ENCODE data around the gene NFX1. TPM values are rescaled to one million over a fixed set of nuclear protein-coding genes. Genes with fewer than 3 reads are reported as not detected.

The NFX1 gene
- total RNA-seq, 1 donor from 2014 or later, result 13.0 TPM

- DNase-seq (ENCODE audit: low spot score), result no peak
- H2AFZ ChIP-seq (replicated peaks), result no peak overlapping the region
- no peaks in the 10 kb centered on the region for H4K20me1 ChIP-seq (ENCODE audit: low read depth)
- Mint-ChIP-seq H3K27ac (no peak overlapping the region), H3K4me3 (no peak overlapping the region), H3K36me3 (peaks cover 24% of the 10 kb centered on the region), H3K9me3 (no peaks in the 10 kb centered on the region), H3K27me3 (ENCODE audit: insufficient read depth, low read depth) (no peaks in the 10 kb centered on the region), H3K4me1 (no peaks in the 10 kb centered on the region)
- H3K4me1 ChIP-seq, result no peaks in the 10 kb centered on the region
- H3K4me2 ChIP-seq, result no peak overlapping the region
- no peaks in the 10 kb centered on the region for H3K79me2 ChIP-seq (ENCODE audit: low read depth)
- no peak overlapping the region for H3K27ac ChIP-seq
- H3K4me3 ChIP-seq, result no peak overlapping the region
- no peaks in the 10 kb centered on the region for H3K27me3 ChIP-seq
- no peaks in the 10 kb centered on the region for H3K9me3 ChIP-seq (ENCODE audit: low read depth)
- H3K9ac ChIP-seq, result no peak overlapping the region
- H3F3A ChIP-seq (ENCODE audit: low read depth), result no peaks in the 10 kb centered on the region
- no peaks in the 10 kb centered on the region for H3K36me3 ChIP-seq
- TF ChIP-seq, protein P1, sequence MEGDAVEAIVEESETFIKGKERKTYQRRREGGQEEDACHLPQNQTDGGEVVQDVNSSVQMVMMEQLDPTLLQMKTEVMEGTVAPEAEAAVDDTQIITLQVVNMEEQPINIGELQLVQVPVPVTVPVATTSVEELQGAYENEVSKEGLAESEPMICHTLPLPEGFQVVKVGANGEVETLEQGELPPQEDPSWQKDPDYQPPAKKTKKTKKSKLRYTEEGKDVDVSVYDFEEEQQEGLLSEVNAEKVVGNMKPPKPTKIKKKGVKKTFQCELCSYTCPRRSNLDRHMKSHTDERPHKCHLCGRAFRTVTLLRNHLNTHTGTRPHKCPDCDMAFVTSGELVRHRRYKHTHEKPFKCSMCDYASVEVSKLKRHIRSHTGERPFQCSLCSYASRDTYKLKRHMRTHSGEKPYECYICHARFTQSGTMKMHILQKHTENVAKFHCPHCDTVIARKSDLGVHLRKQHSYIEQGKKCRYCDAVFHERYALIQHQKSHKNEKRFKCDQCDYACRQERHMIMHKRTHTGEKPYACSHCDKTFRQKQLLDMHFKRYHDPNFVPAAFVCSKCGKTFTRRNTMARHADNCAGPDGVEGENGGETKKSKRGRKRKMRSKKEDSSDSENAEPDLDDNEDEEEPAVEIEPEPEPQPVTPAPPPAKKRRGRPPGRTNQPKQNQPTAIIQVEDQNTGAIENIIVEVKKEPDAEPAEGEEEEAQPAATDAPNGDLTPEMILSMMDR (IDR thresholded peaks at IDR 0.05), result no peak
- TF ChIP-seq EZH2 (IDR thresholded peaks at IDR 0.05) (no peak), EZH2phosphoT487 (IDR thresholded peaks at IDR 0.05) (no peak)
These were observed 28.5 kb downstream of the NFX1 start for GRCh38 chr9:33318781-33319180.

DNA sequence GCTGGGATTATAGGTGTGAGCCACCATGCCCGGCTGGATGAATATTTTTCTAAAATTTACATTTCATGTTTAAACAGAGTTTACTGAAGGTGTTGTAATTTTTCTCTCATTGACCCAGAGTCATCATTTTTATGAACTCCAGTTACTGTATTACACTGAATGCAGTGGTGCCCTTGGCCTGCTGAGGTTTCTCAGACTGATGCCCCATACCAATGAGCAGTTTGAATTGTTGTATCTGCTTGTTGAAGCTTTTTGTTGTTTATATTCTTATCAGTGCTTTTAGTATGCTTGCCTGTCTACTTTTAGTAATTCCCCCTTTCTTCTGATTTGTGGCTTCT lies 29.9 kb downstream of the NFX1 start:
- Mint-ChIP-seq H3K27me3 (ENCODE audit: insufficient read depth, low read depth) (no peaks in the 10 kb centered on the region), H3K27ac (no peak overlapping the region), H3K4me3 (no peak overlapping the region), H3K9me3 (no peaks in the 10 kb centered on the region), H3K4me1 (no peaks in the 10 kb centered on the region), H3K36me3 (peaks cover 26% of the 10 kb centered on the region)
- TF ChIP-seq EZH2 (IDR thresholded peaks at IDR 0.05), result no peak
- TF ChIP-seq EZH2phosphoT487 (IDR thresholded peaks at IDR 0.05), result no peak
- TF ChIP-seq, protein P1 (IDR thresholded peaks at IDR 0.05), result no peak
- H3K36me3 ChIP-seq, result no peaks in the 10 kb centered on the region
- no peaks in the 10 kb centered on the region for H3K4me1 ChIP-seq
- no peak overlapping the region for H2AFZ ChIP-seq (replicated peaks)
- H3F3A ChIP-seq (ENCODE audit: low read depth), result no peaks in the 10 kb centered on the region
- H3K9ac ChIP-seq, result no peak overlapping the region
- no peaks in the 10 kb centered on the region for H3K9me3 ChIP-seq (ENCODE audit: low read depth)
- H4K20me1 ChIP-seq (ENCODE audit: low read depth), result no peaks in the 10 kb centered on the region
- no peak overlapping the region for H3K4me3 ChIP-seq
- H3K4me2 ChIP-seq, result no peak overlapping the region
- no peaks in the 10 kb centered on the region for H3K27me3 ChIP-seq
- H3K79me2 ChIP-seq (ENCODE audit: low read depth), result no peaks in the 10 kb centered on the region
- H3K27ac ChIP-seq, result no peak overlapping the region
- no peak for DNase-seq (ENCODE audit: low spot score)

GRCh38 chr9:33320568-33321261 lies 30.4 kb downstream of the NFX1 start:
- no peaks in the 10 kb centered on the region for H3K36me3 ChIP-seq
- H3K4me3 ChIP-seq, result no peak overlapping the region
- peaks cover 26% of the 10 kb centered on the region for H3K36me3 Mint-ChIP-seq
- no peak for TF ChIP-seq EZH2phosphoT487 (IDR thresholded peaks at IDR 0.05)
- no peak for TF ChIP-seq EZH2 (IDR thresholded peaks at IDR 0.05)
- no peaks in the 10 kb centered on the region for H3F3A ChIP-seq (ENCODE audit: low read depth)
- no peak overlapping the region for H2AFZ ChIP-seq (replicated peaks)
- H3K79me2 ChIP-seq (ENCODE audit: low read depth), result no peaks in the 10 kb centered on the region
- H3K9ac ChIP-seq, result no peak overlapping the region
- no peaks in the 10 kb centered on the region for H3K4me1 Mint-ChIP-seq
- H4K20me1 ChIP-seq (ENCODE audit: low read depth), result no peaks in the 10 kb centered on the region
- no peak overlapping the region for H3K4me3 Mint-ChIP-seq
- H3K9me3 Mint-ChIP-seq, result no peaks in the 10 kb centered on the region
- no peak for DNase-seq (ENCODE audit: low spot score)
- H3K27ac Mint-ChIP-seq, result no peak overlapping the region
- no peaks in the 10 kb centered on the region for H3K9me3 ChIP-seq (ENCODE audit: low read depth)
- H3K27ac ChIP-seq, result no peak overlapping the region
- H3K4me2 ChIP-seq, result no peak overlapping the region
- no peaks in the 10 kb centered on the region for H3K4me1 ChIP-seq
- H3K27me3 ChIP-seq, result no peaks in the 10 kb centered on the region
- no peaks in the 10 kb centered on the region for H3K27me3 Mint-ChIP-seq (ENCODE audit: insufficient read depth, low read depth)

DNA sequence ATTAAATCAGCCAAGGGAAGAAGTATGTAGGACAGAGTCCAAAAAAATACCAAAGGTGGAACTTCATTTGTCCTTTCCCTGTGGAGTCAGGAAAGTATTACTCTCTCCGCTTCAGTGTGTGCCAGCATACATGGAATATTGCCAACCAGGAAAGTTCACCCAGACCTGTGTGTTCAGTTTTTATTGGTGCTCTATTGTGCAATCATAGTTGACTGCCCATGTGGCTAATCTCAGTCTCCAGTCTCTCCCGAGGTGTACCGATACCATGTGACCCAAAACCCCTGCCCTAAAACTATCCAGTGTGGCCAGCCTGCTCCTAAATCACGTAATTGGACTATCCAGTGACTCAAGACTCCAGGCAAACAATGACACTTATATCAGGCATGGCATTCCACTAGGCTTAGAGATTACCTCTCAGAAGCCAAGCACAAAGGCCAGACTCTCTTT lies 38.8 kb downstream of the NFX1 start:
- Histone ChIP-seq H3K4me2 (no peak overlapping the region), H3K4me3 (no peak overlapping the region), H3K9ac (no peak overlapping the region), H4K20me1 (ENCODE audit: low read depth) (no peaks in the 10 kb centered on the region), H3K9me3 (ENCODE audit: low read depth) (no peaks in the 10 kb centered on the region), H3K36me3 (no peaks in the 10 kb centered on the region), H3K27ac (no peak overlapping the region), H2AFZ (replicated peaks) (no peak overlapping the region), H3F3A (ENCODE audit: low read depth) (no peaks in the 10 kb centered on the region), H3K79me2 (ENCODE audit: low read depth) (no peaks in the 10 kb centered on the region), H3K27me3 (no peaks in the 10 kb centered on the region), H3K4me1 (no peaks in the 10 kb centered on the region)
- TF ChIP-seq, protein P1 (IDR thresholded peaks at IDR 0.05), result no peak
- TF ChIP-seq EZH2 (IDR thresholded peaks at IDR 0.05) (no peak), EZH2phosphoT487 (IDR thresholded peaks at IDR 0.05) (no peak)
- no peak overlapping the region for H3K4me3 Mint-ChIP-seq
- H3K27me3 Mint-ChIP-seq (ENCODE audit: insufficient read depth, low read depth), result no peaks in the 10 kb centered on the region
- H3K36me3 Mint-ChIP-seq, result peaks cover 14% of the 10 kb centered on the region
- DNase-seq (ENCODE audit: low spot score), result no peak
- no peaks in the 10 kb centered on the region for H3K4me1 Mint-ChIP-seq
- H3K27ac Mint-ChIP-seq, result no peak overlapping the region
- H3K9me3 Mint-ChIP-seq, result no peaks in the 10 kb centered on the region
